Measurements from ENCODE around the gene EVA1C.

DNA sequence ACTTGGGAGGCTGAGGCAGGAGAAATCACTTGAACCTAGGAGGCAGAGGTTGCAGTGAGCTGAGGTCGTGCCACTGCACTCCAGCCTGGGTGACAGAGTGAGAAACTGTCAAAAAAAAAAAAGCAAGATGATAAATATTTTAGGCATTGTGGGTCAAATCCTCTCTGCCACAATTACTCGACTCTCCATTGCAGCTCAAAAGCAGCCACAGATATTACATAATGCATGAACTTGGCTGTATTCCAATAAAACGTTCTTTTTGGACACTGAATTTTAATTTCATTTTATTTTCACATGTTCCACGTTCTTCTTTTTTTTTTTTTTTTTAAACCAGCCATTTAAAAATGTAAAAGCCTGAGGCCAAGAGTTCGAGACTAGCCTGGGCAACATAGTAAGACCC, 103.4 kb downstream of the EVA1C start:
- TF ChIP-seq CTCF (conservative IDR thresholded peaks at IDR 0.05; ENCODE audit: low read depth in 2 of 2), result no peak
- no peak for TF ChIP-seq POLR2AphosphoS5 (IDR thresholded peaks at IDR 0.05; ENCODE audit: low read depth)
- TF ChIP-seq, protein P1, sequence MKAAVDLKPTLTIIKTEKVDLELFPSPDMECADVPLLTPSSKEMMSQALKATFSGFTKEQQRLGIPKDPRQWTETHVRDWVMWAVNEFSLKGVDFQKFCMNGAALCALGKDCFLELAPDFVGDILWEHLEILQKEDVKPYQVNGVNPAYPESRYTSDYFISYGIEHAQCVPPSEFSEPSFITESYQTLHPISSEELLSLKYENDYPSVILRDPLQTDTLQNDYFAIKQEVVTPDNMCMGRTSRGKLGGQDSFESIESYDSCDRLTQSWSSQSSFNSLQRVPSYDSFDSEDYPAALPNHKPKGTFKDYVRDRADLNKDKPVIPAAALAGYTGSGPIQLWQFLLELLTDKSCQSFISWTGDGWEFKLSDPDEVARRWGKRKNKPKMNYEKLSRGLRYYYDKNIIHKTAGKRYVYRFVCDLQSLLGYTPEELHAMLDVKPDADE (IDR thresholded peaks at IDR 0.05), result no peak
- TF ChIP-seq EZH2 (IDR thresholded peaks at IDR 0.05; ENCODE audit: low read depth, unreplicated experiment), result no peak
- TF ChIP-seq REST (IDR thresholded peaks at IDR 0.05; ENCODE audit: unreplicated experiment), result no peak
